Ishikawa (cell line): ENCODE results near the gene OR10H1.

ENCODE experiments used
- CEBPB ChIP-seq: IDR thresholded peaks from 2 replicates; pipeline ENCODE4 v1.6.1; 2012
- CREB1 ChIP-seq: IDR thresholded peaks from 2 replicates; pipeline ENCODE4 v1.6.1; 2012; ENCODE audit warnings: low read depth
- EP300 ChIP-seq: IDR thresholded peaks from 2 replicates; pipeline ENCODE4 v1.6.1; 2012; ENCODE audit warnings: borderline replicate concordance
- FOXM1 ChIP-seq: IDR thresholded peaks from 2 replicates; pipeline ENCODE4 v1.6.1; 2012; ENCODE audit warnings: low read depth, borderline replicate concordance
- RAD21 ChIP-seq: IDR thresholded peaks from 2 replicates; pipeline ENCODE4 v1.6.1; 2012; ENCODE audit warnings: low read depth
- TAF1 ChIP-seq: IDR thresholded peaks from 2 replicates; pipeline ENCODE4 v1.6.1; 2012; ENCODE audit warnings: low read depth, mild to moderate bottlenecking
- TEAD4 ChIP-seq: IDR thresholded peaks from 2 replicates; pipeline ENCODE4 v1.6.1; 2012
- YY1 ChIP-seq: IDR thresholded peaks from 2 replicates; pipeline ENCODE4 v1.6.1; 2012; ENCODE audit warnings: low read depth
- TF ChIP-seq, protein P1 (sequence below): IDR thresholded peaks from 2 replicates; pipeline ENCODE4 v1.6.1; 2012; ENCODE audit warnings: low read depth, mild to moderate bottlenecking
- TF ChIP-seq, protein P2 (sequence below): IDR thresholded peaks from 2 replicates; pipeline ENCODE4 v1.6.1; 2012
- TF ChIP-seq, protein P3 (sequence below): IDR thresholded peaks from 2 replicates; pipeline ENCODE4 v1.6.1; 2012

DNA sequence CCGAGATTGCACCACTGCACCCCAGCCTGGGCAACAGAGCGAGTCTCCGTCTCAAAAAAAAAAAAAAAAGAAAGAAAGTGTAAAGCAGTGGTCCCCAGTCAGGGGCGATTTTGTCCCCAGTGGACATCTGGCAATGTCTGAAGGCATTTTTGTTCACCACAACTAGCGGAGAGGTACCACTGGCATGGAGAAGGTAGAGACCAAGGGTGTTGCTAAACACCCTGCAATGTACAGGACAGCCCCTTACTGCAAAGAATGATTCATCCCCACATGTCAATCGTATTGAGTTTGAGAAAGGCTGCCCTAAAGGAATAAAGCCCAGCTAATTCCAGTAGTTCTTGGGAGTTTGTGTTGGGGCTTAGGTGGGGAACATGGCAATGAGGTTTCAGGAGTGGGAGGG, 43.7 kb upstream of the OR10H1 start:
- TF ChIP-seq RAD21 (no peak), TEAD4 (no peak), EP300 (no peak), TAF1 (no peak), FOXM1 (no peak), YY1 (no peak), CREB1 (no peak), CEBPB (no peak)
- TF ChIP-seq, protein P1, sequence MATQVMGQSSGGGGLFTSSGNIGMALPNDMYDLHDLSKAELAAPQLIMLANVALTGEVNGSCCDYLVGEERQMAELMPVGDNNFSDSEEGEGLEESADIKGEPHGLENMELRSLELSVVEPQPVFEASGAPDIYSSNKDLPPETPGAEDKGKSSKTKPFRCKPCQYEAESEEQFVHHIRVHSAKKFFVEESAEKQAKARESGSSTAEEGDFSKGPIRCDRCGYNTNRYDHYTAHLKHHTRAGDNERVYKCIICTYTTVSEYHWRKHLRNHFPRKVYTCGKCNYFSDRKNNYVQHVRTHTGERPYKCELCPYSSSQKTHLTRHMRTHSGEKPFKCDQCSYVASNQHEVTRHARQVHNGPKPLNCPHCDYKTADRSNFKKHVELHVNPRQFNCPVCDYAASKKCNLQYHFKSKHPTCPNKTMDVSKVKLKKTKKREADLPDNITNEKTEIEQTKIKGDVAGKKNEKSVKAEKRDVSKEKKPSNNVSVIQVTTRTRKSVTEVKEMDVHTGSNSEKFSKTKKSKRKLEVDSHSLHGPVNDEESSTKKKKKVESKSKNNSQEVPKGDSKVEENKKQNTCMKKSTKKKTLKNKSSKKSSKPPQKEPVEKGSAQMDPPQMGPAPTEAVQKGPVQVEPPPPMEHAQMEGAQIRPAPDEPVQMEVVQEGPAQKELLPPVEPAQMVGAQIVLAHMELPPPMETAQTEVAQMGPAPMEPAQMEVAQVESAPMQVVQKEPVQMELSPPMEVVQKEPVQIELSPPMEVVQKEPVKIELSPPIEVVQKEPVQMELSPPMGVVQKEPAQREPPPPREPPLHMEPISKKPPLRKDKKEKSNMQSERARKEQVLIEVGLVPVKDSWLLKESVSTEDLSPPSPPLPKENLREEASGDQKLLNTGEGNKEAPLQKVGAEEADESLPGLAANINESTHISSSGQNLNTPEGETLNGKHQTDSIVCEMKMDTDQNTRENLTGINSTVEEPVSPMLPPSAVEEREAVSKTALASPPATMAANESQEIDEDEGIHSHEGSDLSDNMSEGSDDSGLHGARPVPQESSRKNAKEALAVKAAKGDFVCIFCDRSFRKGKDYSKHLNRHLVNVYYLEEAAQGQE = no peak
- TF ChIP-seq, protein P2, sequence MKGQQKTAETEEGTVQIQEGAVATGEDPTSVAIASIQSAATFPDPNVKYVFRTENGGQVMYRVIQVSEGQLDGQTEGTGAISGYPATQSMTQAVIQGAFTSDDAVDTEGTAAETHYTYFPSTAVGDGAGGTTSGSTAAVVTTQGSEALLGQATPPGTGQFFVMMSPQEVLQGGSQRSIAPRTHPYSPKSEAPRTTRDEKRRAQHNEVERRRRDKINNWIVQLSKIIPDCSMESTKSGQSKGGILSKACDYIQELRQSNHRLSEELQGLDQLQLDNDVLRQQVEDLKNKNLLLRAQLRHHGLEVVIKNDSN = no peak
- TF ChIP-seq, protein P3, sequence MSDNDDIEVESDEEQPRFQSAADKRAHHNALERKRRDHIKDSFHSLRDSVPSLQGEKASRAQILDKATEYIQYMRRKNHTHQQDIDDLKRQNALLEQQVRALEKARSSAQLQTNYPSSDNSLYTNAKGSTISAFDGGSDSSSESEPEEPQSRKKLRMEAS = no peak
